ENCODE measurements around the gene ACTR5. TPM values are rescaled to one million over a fixed set of nuclear protein-coding genes. Genes with fewer than 3 reads are reported as not detected.
"Not testable (repeated sequence)": the region's sequence is repeated elsewhere in the genome, so short reads cannot be mapped to it uniquely, and the experiment has no call there.

Gene ACTR5
- total RNA-seq, 1 experiment from 2014 or later: 4.5 TPM

DNA sequence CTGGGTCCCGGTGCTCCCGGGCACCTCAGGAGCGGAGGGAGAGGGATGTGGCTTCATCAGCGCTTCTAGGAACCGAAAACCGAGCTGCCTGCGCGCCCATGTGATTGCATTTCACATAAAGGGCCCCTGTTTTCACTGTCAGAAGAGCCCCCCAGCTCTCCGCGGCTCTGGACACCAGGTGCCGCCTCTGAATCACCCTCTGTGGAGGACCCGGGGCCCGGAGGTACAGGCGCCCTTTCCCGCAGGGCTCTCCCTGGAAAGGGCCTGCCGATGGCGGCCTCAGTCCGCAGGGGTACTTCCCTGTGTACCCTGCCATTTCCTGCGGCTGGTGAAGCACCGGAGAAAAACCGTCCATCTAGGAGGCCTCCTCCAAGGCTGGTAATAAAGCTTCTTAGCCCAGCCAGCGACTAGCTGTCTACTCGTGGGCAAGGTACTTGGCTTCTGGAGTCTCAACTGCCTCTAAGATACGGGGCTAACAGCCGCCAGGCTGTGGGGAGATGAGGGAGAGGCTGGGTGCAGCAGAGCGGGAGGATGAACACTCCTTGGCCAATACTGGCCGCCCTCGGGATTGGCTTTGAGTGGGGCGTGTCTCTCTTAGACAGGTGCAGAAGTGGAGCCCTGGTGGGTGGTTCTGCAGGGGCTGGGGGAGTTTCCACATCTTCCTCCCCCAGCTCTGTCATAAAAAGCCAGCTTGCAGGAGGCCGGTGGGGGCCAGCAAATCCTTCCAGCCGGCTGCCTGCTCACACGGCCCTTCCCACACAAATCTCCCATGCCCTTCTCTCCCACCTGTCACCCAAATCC is 58.8 kb downstream of the ACTR5 start:
- H3K9ac ChIP-seq (ENCODE audit: low read length): no peak overlapping the region
- no peaks in the 10 kb centered on the region for H3K79me2 ChIP-seq (ENCODE audit: low read length)
- no peaks in the 10 kb centered on the region for H3K36me3 ChIP-seq (ENCODE audit: insufficient read depth, low read length)
- no peak overlapping the region; the same call in 1 of the 2 replicates for H3K4me3 ChIP-seq (ENCODE audit: low read length)
- H3K27me3 ChIP-seq (ENCODE audit: low read length): no peaks in the 10 kb centered on the region
- DNase-seq: no peak
- H3K27ac ChIP-seq (ENCODE audit: low read length): no peak overlapping the region
- no peaks in the 10 kb centered on the region for H3K9me2 ChIP-seq (replicated peaks; ENCODE audit: insufficient read depth, low read length)
- H3K4me1 ChIP-seq (ENCODE audit: low read length): peaks cover 11% of the 10 kb centered on the region
- H4K20me1 ChIP-seq (ENCODE audit: insufficient read depth, low read depth, low read length): no peaks in the 10 kb centered on the region
- no peaks in the 10 kb centered on the region for H3K9me3 ChIP-seq (ENCODE audit: low read length)
- no peak overlapping the region for H2AFZ ChIP-seq (ENCODE audit: low read length)
- no peak overlapping the region for H3K4me2 ChIP-seq (ENCODE audit: low read depth, low read length, poor library complexity, severe bottlenecking)

DNA sequence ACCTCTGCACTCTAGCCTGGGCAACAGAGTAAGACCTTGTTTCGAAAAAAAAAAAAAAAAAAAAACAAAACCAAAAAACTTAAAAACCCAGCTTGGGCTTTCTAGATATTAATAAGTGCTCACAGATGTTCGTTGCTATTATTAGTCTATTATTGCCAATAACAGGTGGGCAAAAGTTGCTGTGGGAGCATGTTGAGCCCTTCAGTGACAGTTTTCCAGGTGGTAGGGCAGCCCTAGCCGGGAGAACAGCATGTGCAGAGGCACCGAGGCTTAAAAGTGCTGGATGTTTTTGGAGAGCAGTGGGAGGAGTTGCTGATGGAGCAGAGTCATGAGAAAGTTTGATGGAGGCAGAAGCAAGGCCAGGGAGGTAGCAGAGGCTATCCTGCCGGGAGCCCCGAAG is 61.7 kb downstream of the ACTR5 start:
- H3K4me2 ChIP-seq (ENCODE audit: low read depth, low read length, poor library complexity, severe bottlenecking): no peak overlapping the region
- H3K27ac ChIP-seq (ENCODE audit: low read length): no peak overlapping the region
- no peaks in the 10 kb centered on the region for H3K9me3 ChIP-seq (ENCODE audit: low read length)
- DNase-seq: no peak
- H3K9me2 ChIP-seq (replicated peaks; ENCODE audit: insufficient read depth, low read length): no peaks in the 10 kb centered on the region
- no peak overlapping the region for H2AFZ ChIP-seq (ENCODE audit: low read length)
- no peaks in the 10 kb centered on the region for H3K36me3 ChIP-seq (ENCODE audit: insufficient read depth, low read length)
- H3K79me2 ChIP-seq (ENCODE audit: low read length): no peaks in the 10 kb centered on the region
- no peaks in the 10 kb centered on the region for H4K20me1 ChIP-seq (ENCODE audit: insufficient read depth, low read depth, low read length)
- H3K4me3 ChIP-seq (ENCODE audit: low read length): no peak overlapping the region
- H3K27me3 ChIP-seq (ENCODE audit: low read length): no peaks in the 10 kb centered on the region
- peaks cover 11% of the 10 kb centered on the region for H3K4me1 ChIP-seq (ENCODE audit: low read length)
- no peak overlapping the region for H3K9ac ChIP-seq (ENCODE audit: low read length)

DNA sequence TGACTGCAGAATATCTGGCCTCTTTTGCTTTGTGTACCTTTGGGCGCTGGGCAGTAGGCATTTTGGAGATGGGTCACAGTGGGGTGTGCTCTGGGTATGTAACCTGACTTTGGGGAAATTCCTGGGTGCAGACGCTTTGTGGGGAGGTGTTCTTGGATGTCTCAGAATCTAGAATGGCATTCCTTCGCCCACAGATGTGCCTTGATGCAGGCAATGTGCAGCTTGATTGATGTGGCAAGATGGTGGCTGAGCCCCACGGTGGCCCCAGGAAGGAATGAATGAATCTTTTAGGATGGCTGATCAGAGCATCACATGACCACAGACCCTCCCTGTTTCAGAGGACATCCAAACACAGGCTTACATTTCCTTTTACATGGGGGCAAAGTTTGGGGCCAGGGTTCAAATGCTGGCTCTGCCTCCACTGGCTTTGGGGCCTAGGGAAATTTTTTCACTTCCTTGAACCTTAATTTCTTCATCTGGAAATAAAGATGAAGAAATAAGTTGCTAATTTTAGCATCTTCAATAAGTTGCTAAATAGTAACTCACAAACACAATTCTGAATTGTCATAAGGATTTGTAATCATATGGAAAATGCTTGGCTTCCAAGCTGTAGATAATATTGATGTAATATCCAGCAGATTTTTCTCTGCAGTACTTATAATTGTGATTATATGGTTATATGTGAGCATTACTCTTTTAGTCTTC is 62.8 kb downstream of the ACTR5 start:
- no peaks in the 10 kb centered on the region for H3K9me3 ChIP-seq (ENCODE audit: low read length)
- no peaks in the 10 kb centered on the region for H3K36me3 ChIP-seq (ENCODE audit: insufficient read depth, low read length)
- H3K27ac ChIP-seq (ENCODE audit: low read length): no peak overlapping the region
- DNase-seq: no peak
- H3K9me2 ChIP-seq (replicated peaks; ENCODE audit: insufficient read depth, low read length): no peaks in the 10 kb centered on the region
- no peaks in the 10 kb centered on the region for H3K79me2 ChIP-seq (ENCODE audit: low read length)
- H2AFZ ChIP-seq (ENCODE audit: low read length): no peak overlapping the region
- no peak overlapping the region for H3K4me3 ChIP-seq (ENCODE audit: low read length)
- no peak overlapping the region for H3K9ac ChIP-seq (ENCODE audit: low read length)
- no peak overlapping the region for H3K4me2 ChIP-seq (ENCODE audit: low read depth, low read length, poor library complexity, severe bottlenecking)
- H3K4me1 ChIP-seq (ENCODE audit: low read length): peaks cover 5% of the 10 kb centered on the region
- no peaks in the 10 kb centered on the region for H4K20me1 ChIP-seq (ENCODE audit: insufficient read depth, low read depth, low read length)
- H3K27me3 ChIP-seq (ENCODE audit: low read length): no peaks in the 10 kb centered on the region

DNA sequence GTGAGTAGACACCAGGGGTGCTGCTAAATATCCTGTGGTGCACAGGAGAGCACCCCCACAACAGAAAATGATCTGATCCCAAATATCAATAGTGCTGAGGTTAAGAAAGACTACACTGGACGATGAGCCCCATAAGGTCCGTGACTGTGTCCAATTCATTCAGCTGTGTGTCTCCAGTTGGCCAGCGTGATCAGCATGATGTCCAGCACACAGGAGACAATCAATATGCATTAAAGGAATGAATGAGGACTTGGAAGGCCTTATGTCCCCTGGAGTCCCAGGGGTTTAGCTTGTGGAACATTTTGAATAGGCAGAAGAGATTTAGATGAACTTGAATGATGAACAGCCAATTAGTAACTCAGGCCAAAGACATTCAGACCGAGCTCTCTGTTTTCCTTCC is 63.5 kb downstream of the ACTR5 start:
- Histone ChIP-seq H3K4me3 (ENCODE audit: low read length) (no peak overlapping the region), H3K9me3 (ENCODE audit: low read length) (no peaks in the 10 kb centered on the region), H4K20me1 (ENCODE audit: insufficient read depth, low read depth, low read length) (no peaks in the 10 kb centered on the region), H3K36me3 (ENCODE audit: insufficient read depth, low read length) (no peaks in the 10 kb centered on the region), H3K27me3 (ENCODE audit: low read length) (no peaks in the 10 kb centered on the region), H3K9ac (ENCODE audit: low read length) (no peak overlapping the region), H3K4me2 (ENCODE audit: low read depth, low read length, poor library complexity, severe bottlenecking) (no peak overlapping the region), H2AFZ (ENCODE audit: low read length) (no peak overlapping the region), H3K27ac (ENCODE audit: low read length) (no peak overlapping the region), H3K79me2 (ENCODE audit: low read length) (no peaks in the 10 kb centered on the region), H3K9me2 (replicated peaks; ENCODE audit: insufficient read depth, low read length) (no peaks in the 10 kb centered on the region), H3K4me1 (ENCODE audit: low read length) (no peaks in the 10 kb centered on the region; the same call in 1 of the 2 replicates)
- DNase-seq: no peak

DNA sequence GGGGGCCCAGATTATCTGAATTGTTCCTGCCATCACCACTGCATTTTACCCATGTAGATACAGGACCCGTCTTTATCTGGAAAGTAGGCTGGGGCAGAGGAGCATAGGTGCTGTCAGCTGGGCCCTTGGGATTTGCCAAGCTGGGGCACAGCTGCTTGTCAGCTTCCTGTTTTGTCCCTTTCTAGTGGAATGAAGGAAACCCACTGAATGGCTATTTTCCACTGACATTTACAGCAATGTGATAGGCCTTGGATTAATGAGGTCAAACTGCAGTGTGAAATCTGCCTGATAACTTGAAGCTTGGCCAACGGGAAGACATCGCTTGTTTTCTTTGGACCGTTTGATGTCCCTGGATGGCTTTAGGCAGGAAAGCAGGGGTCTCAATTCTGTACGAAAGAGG is 63.9 kb downstream of the ACTR5 start:
- Histone ChIP-seq H3K4me2 (ENCODE audit: low read depth, low read length, poor library complexity, severe bottlenecking) (no peak overlapping the region), H3K9me3 (ENCODE audit: low read length) (no peaks in the 10 kb centered on the region), H2AFZ (ENCODE audit: low read length) (no peak overlapping the region), H3K36me3 (ENCODE audit: insufficient read depth, low read length) (no peaks in the 10 kb centered on the region), H3K4me3 (ENCODE audit: low read length) (no peak overlapping the region), H3K4me1 (ENCODE audit: low read length) (no peaks in the 10 kb centered on the region; the same call in 1 of the 2 replicates), H3K27ac (ENCODE audit: low read length) (no peak overlapping the region), H3K27me3 (ENCODE audit: low read length) (no peaks in the 10 kb centered on the region), H3K79me2 (ENCODE audit: low read length) (no peaks in the 10 kb centered on the region), H3K9me2 (replicated peaks; ENCODE audit: insufficient read depth, low read length) (no peaks in the 10 kb centered on the region), H3K9ac (ENCODE audit: low read length) (no peak overlapping the region), H4K20me1 (ENCODE audit: insufficient read depth, low read depth, low read length) (no peaks in the 10 kb centered on the region)
- DNase-seq: no peak

DNA sequence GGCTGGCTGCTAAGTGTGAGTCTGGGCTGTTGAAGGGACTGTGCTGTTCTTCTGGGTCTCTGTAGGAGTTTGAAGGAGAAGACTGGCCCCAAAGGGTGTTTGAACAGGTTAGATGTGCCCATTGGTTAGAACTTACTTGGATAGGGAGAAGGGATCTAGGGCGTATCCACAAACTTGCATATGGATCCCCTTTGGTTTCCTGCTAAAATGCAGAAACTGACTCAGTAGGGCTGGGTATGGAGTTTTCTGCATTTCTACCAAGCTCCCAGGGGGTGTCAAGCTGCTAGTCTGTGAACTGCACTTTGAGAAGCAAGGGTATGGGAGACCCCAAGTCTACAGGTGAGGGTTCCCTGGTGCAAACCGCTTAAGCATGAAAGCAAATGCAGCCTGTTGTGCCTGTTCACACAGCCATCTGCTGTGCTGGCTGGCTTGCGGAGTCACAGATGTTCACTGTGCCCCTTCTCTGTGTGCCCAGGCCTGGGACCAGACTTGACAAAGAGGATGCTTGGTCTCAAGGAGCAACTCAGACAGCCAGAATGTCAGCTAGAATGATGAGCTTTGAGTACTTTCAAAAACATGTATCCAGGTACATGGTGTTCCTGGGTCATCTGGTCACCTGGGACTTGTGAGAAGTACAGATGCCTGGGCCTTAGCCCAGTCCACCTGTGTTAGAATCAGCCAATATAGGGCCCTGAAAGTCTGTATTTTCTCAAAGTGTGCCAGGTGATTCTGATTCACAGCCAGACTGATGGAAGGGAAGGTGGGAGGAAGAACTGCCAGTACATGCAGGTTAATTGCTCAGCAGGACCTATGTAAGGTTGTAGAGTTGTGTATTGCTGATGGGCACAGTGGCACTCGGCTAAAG is 64.7 kb downstream of the ACTR5 start:
- H3K9me3 ChIP-seq (ENCODE audit: low read length): no peaks in the 10 kb centered on the region
- no peaks in the 10 kb centered on the region for H3K36me3 ChIP-seq (ENCODE audit: insufficient read depth, low read length)
- H3K9me2 ChIP-seq (replicated peaks; ENCODE audit: insufficient read depth, low read length): no peaks in the 10 kb centered on the region
- no peaks in the 10 kb centered on the region; the same call in 1 of the 2 replicates for H3K4me1 ChIP-seq (ENCODE audit: low read length)
- no peak overlapping the region for H3K4me3 ChIP-seq (ENCODE audit: low read length)
- H3K27me3 ChIP-seq (ENCODE audit: low read length): no peaks in the 10 kb centered on the region
- no peaks in the 10 kb centered on the region for H3K79me2 ChIP-seq (ENCODE audit: low read length)
- no peak overlapping the region for H3K9ac ChIP-seq (ENCODE audit: low read length)
- H2AFZ ChIP-seq (ENCODE audit: low read length): no peak overlapping the region
- H3K4me2 ChIP-seq (ENCODE audit: low read depth, low read length, poor library complexity, severe bottlenecking): no peak overlapping the region
- H4K20me1 ChIP-seq (ENCODE audit: insufficient read depth, low read depth, low read length): no peaks in the 10 kb centered on the region
- H3K27ac ChIP-seq (ENCODE audit: low read length): no peak overlapping the region
- DNase-seq: no peak

DNA sequence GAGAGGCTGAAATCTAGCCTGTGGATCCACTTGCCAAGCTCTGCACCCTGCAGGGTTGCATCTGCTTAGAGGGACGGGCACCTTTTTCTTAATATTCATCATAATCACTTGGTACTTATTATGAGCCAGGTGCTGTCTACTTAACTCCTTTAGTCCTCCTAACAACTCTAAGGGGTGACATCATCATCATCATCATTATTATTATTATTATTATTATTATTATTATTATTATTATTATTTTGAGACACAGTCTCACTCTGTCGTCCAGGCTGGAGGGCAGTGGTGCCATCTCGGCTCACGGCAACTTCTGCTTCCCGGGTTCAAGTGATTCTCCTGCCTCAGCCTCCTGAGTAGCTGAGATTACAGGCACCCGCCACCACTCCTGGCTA is 65.3 kb downstream of the ACTR5 start:
- not testable (repeated sequence) for H3K79me2 ChIP-seq (ENCODE audit: low read length); DNase-seq; H3K36me3 ChIP-seq (ENCODE audit: insufficient read depth, low read length); H3K27me3 ChIP-seq (ENCODE audit: low read length); H2AFZ ChIP-seq (ENCODE audit: low read length); H3K4me2 ChIP-seq (ENCODE audit: low read depth, low read length, poor library complexity, severe bottlenecking); H3K9me2 ChIP-seq (replicated peaks; ENCODE audit: insufficient read depth, low read length); H4K20me1 ChIP-seq (ENCODE audit: insufficient read depth, low read depth, low read length); H3K27ac ChIP-seq (ENCODE audit: low read length); H3K9ac ChIP-seq (ENCODE audit: low read length); H3K4me1 ChIP-seq (ENCODE audit: low read length); H3K9me3 ChIP-seq (ENCODE audit: low read length); H3K4me3 ChIP-seq (ENCODE audit: low read length)

DNA sequence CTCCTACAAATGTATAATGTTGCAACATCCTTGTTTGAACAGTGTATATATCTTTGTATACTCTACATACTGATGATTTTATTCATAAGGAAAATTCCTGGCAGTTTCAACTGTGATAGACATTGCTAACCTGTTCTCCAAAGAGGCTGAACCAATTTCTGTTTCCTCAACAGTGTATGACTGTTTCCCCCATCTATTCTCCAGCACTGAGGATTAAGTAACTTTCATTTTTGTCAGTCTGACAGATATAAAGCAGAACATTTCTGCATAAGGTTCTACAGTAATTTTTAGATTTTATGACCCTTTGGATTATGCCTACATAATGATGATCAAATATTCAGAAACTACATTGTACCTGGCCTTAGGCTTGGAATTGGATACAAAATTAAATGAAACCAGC is 67.2 kb downstream of the ACTR5 start:
- H3K27ac ChIP-seq (ENCODE audit: low read length): no peak overlapping the region
- H3K9me3 ChIP-seq (ENCODE audit: low read length): no peaks in the 10 kb centered on the region
- H2AFZ ChIP-seq (ENCODE audit: low read length): no peak overlapping the region
- H3K79me2 ChIP-seq (ENCODE audit: low read length): no peaks in the 10 kb centered on the region
- DNase-seq: no peak
- no peak overlapping the region for H3K9ac ChIP-seq (ENCODE audit: low read length)
- H4K20me1 ChIP-seq (ENCODE audit: insufficient read depth, low read depth, low read length): no peaks in the 10 kb centered on the region
- no peaks in the 10 kb centered on the region for H3K36me3 ChIP-seq (ENCODE audit: insufficient read depth, low read length)
- H3K9me2 ChIP-seq (replicated peaks; ENCODE audit: insufficient read depth, low read length): no peaks in the 10 kb centered on the region
- no peak overlapping the region for H3K4me3 ChIP-seq (ENCODE audit: low read length)
- H3K4me1 ChIP-seq (ENCODE audit: low read length): no peaks in the 10 kb centered on the region; the same call in 1 of the 2 replicates
- no peaks in the 10 kb centered on the region for H3K27me3 ChIP-seq (ENCODE audit: low read length)
- H3K4me2 ChIP-seq (ENCODE audit: low read depth, low read length, poor library complexity, severe bottlenecking): no peak overlapping the region

Measured in Karpas-422 (cell line).